Bronchial epithelial cell (primary cell): ENCODE data around the gene NFIA. TPM values are rescaled to one million over a fixed set of nuclear protein-coding genes. Genes with fewer than 3 reads are reported as not detected.

ENCODE experiments used
- DNase-seq: peaks from one replicate; pipeline ENCODE4 v3.0.0-alpha.2; 2010; ENCODE audit warnings: low read depth
- FAIRE-seq: peaks from 2 replicates; lab custom pipeline; 2011; peaks lifted over from hg19 to GRCh38; lab: Jason Lieb, UNC
- H3K27me3 ChIP-seq: 2 replicates; pipeline ENCODE4 v1.5.1; 2011; ENCODE audit warnings: low read length; ENCODE audit not compliant: control insufficient read depth, insufficient read depth
- H3K36me3 ChIP-seq: 2 replicates; pipeline ENCODE4 v1.5.1; 2011; ENCODE audit warnings: low read length; ENCODE audit not compliant: control insufficient read depth, insufficient read depth
- H3K4me3 ChIP-seq: 2 replicates; pipeline ENCODE4 v1.5.1; 2011; ENCODE audit warnings: mild to moderate bottlenecking, low read depth, low read length, control low read depth
- CTCF ChIP-seq: IDR thresholded peaks from 2 replicates; pipeline ENCODE4 v1.5.1; 2011; ENCODE audit warnings: mild to moderate bottlenecking, moderate library complexity, low read length, control low read depth, inconsistent platforms; ENCODE audit not compliant: insufficient read depth, severe bottlenecking
- total RNA-seq: library from RNA; depleted of rRNA; stranded (reverse); fragments of >200 nt; gene quantifications from 2 replicates; pipeline ENCODE4 v1.2.1, GENCODE V29; 2014

Gene NFIA
- total RNA-seq, 1 donor from 2014 or later, result 7.4 TPM

GRCh38 chr1:61114178-61114870 is 32.0 kb downstream of the NFIA start:
- FAIRE-seq (no peak), DNase-seq (no peak)
- Histone ChIP-seq H3K36me3 (no peaks in the 10 kb centered on the region), H3K27me3 (no peaks in the 10 kb centered on the region), H3K4me3 (no peak overlapping the region)
- no peak for TF ChIP-seq CTCF

GRCh38 chr1:61115436-61115835 is 33.1 kb downstream of the NFIA start:
- DNase-seq (no peak), FAIRE-seq (peak; percentile 55)
- H3K36me3 ChIP-seq, result no peaks in the 10 kb centered on the region
- no peaks in the 10 kb centered on the region for H3K27me3 ChIP-seq
- no peak for TF ChIP-seq CTCF
- H3K4me3 ChIP-seq, result no peak overlapping the region

DNA sequence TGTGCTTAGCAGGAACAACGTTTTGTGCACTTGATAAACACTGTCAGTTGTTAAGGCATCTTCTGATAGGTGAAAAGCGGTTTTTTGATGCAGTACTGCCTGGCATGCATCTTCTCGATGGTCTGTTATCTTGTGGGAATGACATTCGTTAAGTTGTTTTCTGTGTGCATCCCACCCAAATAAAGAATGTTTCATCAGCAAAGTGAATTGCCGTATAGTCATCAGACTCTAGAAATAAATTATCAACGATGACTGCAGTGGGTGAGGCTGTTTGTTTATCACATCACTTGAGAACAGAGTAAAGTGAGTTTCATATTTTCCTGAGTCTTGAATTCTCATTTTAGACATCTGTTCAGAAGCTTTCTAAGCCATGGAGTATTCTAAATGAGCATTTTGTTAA is 34.1 kb downstream of the NFIA start:
- peak; percentile 13 for FAIRE-seq

DNA sequence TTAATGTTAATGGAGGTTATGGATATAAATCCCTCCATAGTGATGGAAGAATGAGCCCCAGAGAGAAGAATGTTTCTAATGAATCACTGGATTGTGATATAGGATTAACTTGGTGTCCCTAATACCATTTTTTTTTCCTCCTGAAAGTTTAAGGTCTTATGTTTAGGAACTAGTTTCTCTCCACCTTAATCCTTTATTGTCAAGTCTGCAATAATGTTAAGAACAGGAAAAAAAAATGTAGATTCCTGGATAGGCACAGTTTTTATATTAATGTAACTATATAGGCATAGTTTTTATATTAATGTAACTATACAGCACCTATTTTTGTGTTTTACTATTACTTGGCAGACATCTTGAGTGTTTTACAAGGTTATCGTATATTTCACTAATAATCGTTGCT is 34.9 kb downstream of the NFIA start:
- TF ChIP-seq CTCF, result no peak
- FAIRE-seq (no peak), DNase-seq (no peak)
- Histone ChIP-seq H3K36me3 (no peaks in the 10 kb centered on the region), H3K27me3 (no peaks in the 10 kb centered on the region), H3K4me3 (no peak overlapping the region)

More for the DNA sequence above, 34.1 kb downstream of the NFIA start:
- no peak overlapping the region for H3K4me3 ChIP-seq
- peak; percentile 57 for DNase-seq
- H3K27me3 ChIP-seq, result no peaks in the 10 kb centered on the region
- no peaks in the 10 kb centered on the region for H3K36me3 ChIP-seq
- no peak for TF ChIP-seq CTCF

DNA sequence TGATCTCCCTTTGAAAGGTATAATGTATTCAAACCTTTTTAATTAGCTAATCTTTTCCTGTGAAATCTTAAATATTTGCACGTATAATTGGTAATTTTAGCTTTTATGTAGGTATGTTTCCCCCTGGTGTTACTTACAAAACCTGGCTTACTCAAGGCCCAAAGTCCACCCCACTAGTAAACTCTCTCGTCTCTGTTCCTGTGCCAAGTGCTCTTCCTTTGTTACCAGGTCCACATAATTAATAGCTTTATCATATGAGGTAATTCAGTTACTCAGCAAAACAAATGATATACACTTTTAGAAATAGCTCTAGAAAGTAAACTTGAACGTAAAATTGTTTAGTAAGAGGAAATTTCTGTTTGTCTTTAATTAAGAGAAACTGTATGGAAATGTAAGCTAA is 36.7 kb downstream of the NFIA start:
- no peak for TF ChIP-seq CTCF
- no peak for FAIRE-seq
- Histone ChIP-seq H3K36me3 (no peaks in the 10 kb centered on the region), H3K4me3 (no peak overlapping the region), H3K27me3 (no peaks in the 10 kb centered on the region)
- DNase-seq, result no peak
